Trophoblast cell (in vitro differentiated cells and primary cell): ENCODE measurements around the gene PTRHD1.
A peak's percentile ranks its signal among the peaks of the same experiment; 100 is the strongest.
"Not testable (repeated sequence)": the region's sequence is repeated elsewhere in the genome, so short reads cannot be mapped to it uniquely, and the experiment has no call there.

Experiments
- DNase-seq, 2 donors: peaks; one replicate each; pipeline ENCODE4 v3.0.0-alpha.2; 2016
- H2AFZ ChIP-seq: 2 replicates; pipeline ENCODE4 v1.6.1; 2013; ENCODE audit warnings: low read length, moderate library complexity, mild to moderate bottlenecking; ENCODE audit not compliant: insufficient read depth, poor library complexity
- H2AK5ac ChIP-seq: 2 replicates; pipeline ENCODE4 v1.6.1; 2013; ENCODE audit warnings: mild to moderate bottlenecking, low read length
- H2BK120ac ChIP-seq: 2 replicates; pipeline ENCODE4 v1.6.1; 2013; ENCODE audit warnings: low read length, mild to moderate bottlenecking, moderate library complexity; ENCODE audit not compliant: insufficient read depth, poor library complexity
- H2BK12ac ChIP-seq: 2 replicates; pipeline ENCODE4 v1.6.1; 2013; ENCODE audit warnings: mild to moderate bottlenecking, low read length, moderate library complexity
- H2BK5ac ChIP-seq: 2 replicates; pipeline ENCODE4 v1.6.1; 2013; ENCODE audit warnings: low read length, low read depth, moderate library complexity, mild to moderate bottlenecking; ENCODE audit not compliant: poor library complexity
- H3K14ac ChIP-seq: 2 replicates; pipeline ENCODE4 v1.6.1; 2013; ENCODE audit warnings: mild to moderate bottlenecking, low read length
- H3K18ac ChIP-seq: 2 replicates; pipeline ENCODE4 v1.6.1; 2013; ENCODE audit warnings: mild to moderate bottlenecking, low read length
- H3K23ac ChIP-seq: 2 replicates; pipeline ENCODE4 v1.6.1; 2013; ENCODE audit warnings: low read length
- H3K27ac ChIP-seq: 2 replicates; pipeline ENCODE4 v1.5.1; 2013; ENCODE audit warnings: low read depth, mild to moderate bottlenecking, inconsistent platforms, low read length, moderate library complexity
- H3K27me3 ChIP-seq: 2 replicates; pipeline ENCODE4 v1.6.1; 2013; ENCODE audit warnings: inconsistent platforms, mild to moderate bottlenecking, low read length, moderate library complexity; ENCODE audit not compliant: insufficient read depth
- H3K36me3 ChIP-seq, 2 experiments: 1 replicate in 1 of 2; 2 replicates in 1 of 2; pipeline ENCODE4 v1.6.1; 2013; ENCODE audit warnings: low read length in 2 of 2, mild to moderate bottlenecking in 2 of 2, moderate library complexity in 1 of 2; ENCODE audit not compliant: insufficient read depth in 2 of 2, control insufficient read depth in 1 of 2
- H3K4ac ChIP-seq: 2 replicates; pipeline ENCODE4 v1.6.1; 2013; ENCODE audit warnings: low read depth, mild to moderate bottlenecking, low read length, moderate library complexity
- H3K4me1 ChIP-seq, 2 experiments: 1 replicate in 1 of 2; 2 replicates in 1 of 2; pipeline ENCODE4 v1.6.1; 2013; ENCODE audit warnings: low read length in 2 of 2, mild to moderate bottlenecking in 2 of 2, moderate library complexity in 1 of 2; ENCODE audit not compliant: insufficient read depth in 2 of 2, control insufficient read depth in 1 of 2
- H3K4me2 ChIP-seq: 2 replicates; pipeline ENCODE4 v1.6.1; 2013; ENCODE audit warnings: inconsistent platforms, mild to moderate bottlenecking, low read length, moderate library complexity
- H3K4me3 ChIP-seq: 2 replicates; pipeline ENCODE4 v1.5.1; 2013; ENCODE audit warnings: mild to moderate bottlenecking, low read depth, low read length, inconsistent platforms
- H3K79me1 ChIP-seq: one replicate; pipeline ENCODE4 v1.6.1; 2013; ENCODE audit warnings: low read length
- H3K79me2 ChIP-seq: 2 replicates; pipeline ENCODE4 v1.6.1; 2013; ENCODE audit warnings: low read length, mild to moderate bottlenecking; ENCODE audit not compliant: control insufficient read depth, insufficient read depth, poor library complexity
- H3K9ac ChIP-seq: 2 replicates; pipeline ENCODE4 v1.6.1; 2013; ENCODE audit warnings: mild to moderate bottlenecking, low read length
- H3K9me3 ChIP-seq: 2 replicates; pipeline ENCODE4 v1.6.1; 2013; ENCODE audit warnings: low read depth, mild to moderate bottlenecking, control low read depth, inconsistent platforms, low read length; ENCODE audit not compliant: insufficient read depth
- H4K12ac ChIP-seq: 2 replicates; pipeline ENCODE4 v1.6.1; 2013; ENCODE audit warnings: low read depth, mild to moderate bottlenecking, low read length, moderate library complexity
- H4K8ac ChIP-seq: 2 replicates; pipeline ENCODE4 v1.6.1; 2013; ENCODE audit warnings: low read depth, mild to moderate bottlenecking, low read length, moderate library complexity
- H4K91ac ChIP-seq: one replicate; pipeline ENCODE4 v1.6.1; 2013; ENCODE audit warnings: low read depth, mild to moderate bottlenecking, low read length, moderate library complexity
- WGBS: extraction: QIAGEN DNeasy Blood & Tissue Kit; methylation state at CpG from one replicate; pipeline ENCODE4 v1.1.7; 2013; ENCODE audit warnings: missing lambda C conversion rate; ENCODE audit not compliant: insufficient read length, insufficient coverage; ENCODE audit errors: extremely low coverage; 5-methylcytosine and 5-hydroxymethylcytosine counted together

PTRHD1 gene

DNA sequence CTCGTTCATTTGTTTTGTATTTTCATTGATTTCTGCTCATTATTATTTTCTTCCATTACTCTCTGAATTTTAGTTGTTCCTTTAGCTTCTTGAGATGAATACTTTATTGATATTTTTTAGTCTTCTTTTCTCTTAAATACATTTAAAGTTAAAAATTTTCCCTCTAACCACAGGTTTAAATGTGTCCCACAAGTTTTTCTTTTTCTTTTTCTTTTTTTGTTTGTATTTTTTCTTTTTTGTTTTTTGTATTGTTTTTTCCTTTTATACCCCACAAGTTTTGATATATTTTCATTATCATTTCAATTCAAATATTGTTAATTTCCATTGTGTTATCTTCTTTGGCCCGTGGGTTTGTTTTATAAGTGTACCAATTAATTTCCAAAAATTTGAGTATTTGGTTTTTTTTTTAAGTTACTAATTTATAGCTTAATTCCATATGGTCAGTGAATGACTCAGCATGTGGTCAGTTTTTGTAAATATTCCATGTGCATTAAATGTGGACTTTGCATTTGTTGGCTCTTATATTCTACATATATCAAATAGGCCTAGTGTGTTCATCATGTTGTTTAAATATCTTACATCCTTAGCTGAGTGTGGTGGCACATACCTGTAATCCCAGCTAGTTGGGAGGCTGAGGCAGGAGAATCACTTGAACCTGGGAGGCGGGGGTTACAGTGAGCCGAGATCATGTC is 16.3 kb upstream of the PTRHD1 start:
- Histone ChIP-seq H3K18ac (no peak overlapping the region), H3K27ac (no peak overlapping the region), H3K36me3 (peaks cover 12 to 16% of the 10 kb centered on the region in 2 experiments), H4K12ac (no peak overlapping the region), H3K9me3 (peaks cover 3% of the 10 kb centered on the region), H2AK5ac (no peak overlapping the region), H3K4me3 (no peak overlapping the region), H4K8ac (no peak overlapping the region), H3K14ac (no peak overlapping the region), H3K4ac (peak overlapping the region; percentile 83), H3K4me2 (no peak overlapping the region), H3K27me3 (no peaks in the 10 kb centered on the region), H3K79me2 (no peaks in the 10 kb centered on the region), H3K9ac (no peak overlapping the region), H2AFZ (no peak overlapping the region), H2BK5ac (no peak overlapping the region), H3K79me1 (no peaks in the 10 kb centered on the region), H4K91ac (no peak overlapping the region), H2BK12ac (no peak overlapping the region), H3K4me1 (no peaks in the 10 kb centered on the region), H2BK120ac (no peak overlapping the region), H3K23ac (no peak overlapping the region)
- WGBS = no CpG with 5 or more reads among the region's 4 CpGs
- no peak for DNase-seq

DNA sequence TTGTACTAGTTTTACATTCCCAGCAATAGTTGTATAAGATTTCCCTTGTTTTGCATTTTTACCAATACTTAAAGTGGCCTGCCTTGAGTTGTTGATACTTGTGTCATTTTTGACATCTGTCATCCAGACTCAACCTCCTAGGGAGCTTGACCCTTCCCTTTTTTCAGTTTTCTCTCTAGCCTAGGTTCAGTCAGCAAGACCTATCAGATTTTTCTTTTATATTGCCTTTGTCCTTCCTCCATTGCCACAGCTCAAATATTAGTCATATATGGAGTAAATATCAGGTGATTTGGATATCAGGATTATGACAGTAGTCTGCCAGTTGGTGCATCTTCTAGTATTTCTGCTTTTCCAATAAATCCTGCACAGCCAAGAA is 13.5 kb upstream of the PTRHD1 start:
- H3K36me3 ChIP-seq = peaks cover 9 to 10% of the 10 kb centered on the region in 2 experiments
- no peak for DNase-seq
- H2AFZ ChIP-seq = no peak overlapping the region
- no peak overlapping the region for H2BK5ac ChIP-seq
- H4K91ac ChIP-seq = no peak overlapping the region
- no peak overlapping the region for H2AK5ac ChIP-seq
- H3K79me1 ChIP-seq = no peaks in the 10 kb centered on the region
- no peak overlapping the region for H3K18ac ChIP-seq
- H3K79me2 ChIP-seq = no peaks in the 10 kb centered on the region
- H3K4ac ChIP-seq = no peak overlapping the region
- H3K9me3 ChIP-seq = peaks cover 3% of the 10 kb centered on the region
- H3K14ac ChIP-seq = no peak overlapping the region
- H3K4me3 ChIP-seq = no peak overlapping the region
- no peaks in the 10 kb centered on the region for H3K27me3 ChIP-seq
- H4K8ac ChIP-seq = no peak overlapping the region
- H3K4me1 ChIP-seq = no peaks in the 10 kb centered on the region
- H2BK120ac ChIP-seq = no peak overlapping the region
- no peak overlapping the region for H3K9ac ChIP-seq
- no peak overlapping the region for H4K12ac ChIP-seq
- no peak overlapping the region for H2BK12ac ChIP-seq
- no peak overlapping the region for H3K23ac ChIP-seq
- H3K27ac ChIP-seq = no peak overlapping the region
- no peak overlapping the region for H3K4me2 ChIP-seq

DNA sequence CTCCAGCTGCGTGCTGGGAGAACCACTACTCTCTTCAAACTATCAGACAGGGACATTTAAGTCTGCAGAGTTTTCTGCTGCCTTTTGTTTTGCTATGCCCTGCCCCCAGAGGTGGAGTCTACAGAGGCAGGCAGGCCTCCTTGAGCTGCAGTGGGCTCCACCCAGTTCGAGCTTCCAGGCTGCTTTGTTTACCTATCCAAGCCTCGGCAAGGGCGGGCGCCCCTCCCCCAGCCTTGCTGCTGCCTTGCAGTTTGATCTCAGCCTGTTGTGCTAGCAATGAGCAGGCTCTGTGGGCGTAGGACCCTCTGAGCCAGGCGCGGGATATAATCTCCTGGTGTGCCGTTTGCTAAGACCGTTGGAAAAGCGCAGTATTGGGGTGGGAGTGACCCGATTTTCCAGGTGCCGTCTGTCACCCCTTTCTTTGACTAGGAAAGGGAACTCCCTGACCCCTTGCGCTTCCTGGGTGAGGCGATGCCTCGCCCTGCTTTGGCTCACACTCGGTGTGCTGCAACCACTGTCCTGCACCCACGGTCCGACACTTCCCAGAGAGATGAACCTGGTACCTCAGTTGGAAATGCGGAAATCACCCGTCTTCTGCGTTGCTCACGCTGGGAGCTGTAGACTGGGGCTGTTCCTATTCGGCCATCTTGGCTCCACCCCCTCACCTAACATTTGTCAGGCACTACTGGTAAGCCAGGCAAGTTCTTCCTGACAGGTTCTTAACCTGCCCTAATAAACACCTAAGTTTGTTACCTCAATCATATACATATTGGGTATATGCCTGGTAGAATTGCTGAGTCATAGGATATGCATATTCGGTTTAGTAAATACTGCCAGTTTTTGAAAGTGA is 12.8 kb upstream of the PTRHD1 start:
- not testable (repeated sequence) for H3K4ac ChIP-seq, H2BK12ac ChIP-seq, H4K8ac ChIP-seq, H3K27ac ChIP-seq, H3K27me3 ChIP-seq, H3K79me2 ChIP-seq, H3K14ac ChIP-seq, H3K4me2 ChIP-seq, H3K36me3 ChIP-seq, DNase-seq, H4K91ac ChIP-seq, H3K9ac ChIP-seq, H3K23ac ChIP-seq, H3K9me3 ChIP-seq, H3K4me3 ChIP-seq, H3K4me1 ChIP-seq, H4K12ac ChIP-seq, H2AK5ac ChIP-seq, H2AFZ ChIP-seq, H2BK5ac ChIP-seq, H3K18ac ChIP-seq, H2BK120ac ChIP-seq, H3K79me1 ChIP-seq
- WGBS = no CpG with 5 or more reads among the region's 25 CpGs

DNA sequence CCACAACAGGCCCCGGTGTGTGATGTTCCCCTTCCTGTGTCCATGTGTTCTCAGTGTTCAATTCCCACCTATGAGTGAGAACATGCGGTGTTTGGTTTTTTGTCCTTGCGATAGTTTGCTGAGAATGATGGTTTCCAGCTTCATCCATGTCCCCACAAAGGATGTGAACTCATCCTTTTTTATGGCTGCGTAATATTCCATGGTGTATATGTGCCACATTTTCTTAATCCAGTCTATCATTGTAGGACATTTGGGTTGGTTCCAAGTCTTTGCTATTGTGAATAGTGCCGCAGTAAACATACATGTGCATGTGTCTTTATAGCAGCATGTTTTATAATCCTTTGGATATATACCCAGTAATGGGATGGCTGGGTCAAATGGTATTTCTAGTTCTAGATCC is 7.3 kb upstream of the PTRHD1 start:
- H3K79me2 ChIP-seq, H2BK5ac ChIP-seq, H2AK5ac ChIP-seq, H3K9me3 ChIP-seq, H3K4me2 ChIP-seq, H2AFZ ChIP-seq, H2BK120ac ChIP-seq, H3K18ac ChIP-seq, H2BK12ac ChIP-seq, H3K4me3 ChIP-seq, H4K8ac ChIP-seq, H4K91ac ChIP-seq, H3K27me3 ChIP-seq, H3K14ac ChIP-seq, H3K27ac ChIP-seq, H4K12ac ChIP-seq, H3K23ac ChIP-seq, H3K79me1 ChIP-seq, H3K9ac ChIP-seq, H3K4me1 ChIP-seq, H3K4ac ChIP-seq, DNase-seq: not testable (repeated sequence)
- peaks cover 14% of the 10 kb centered on the region in 2 experiments for H3K36me3 ChIP-seq
- no CpG with 5 or more reads among the region's 5 CpGs for WGBS
